SK-N-SH (cell line): ENCODE data around the gene MX1. TPM values are rescaled to one million over a fixed set of nuclear protein-coding genes. Genes with fewer than 3 reads are reported as not detected.
"Not testable (repeated sequence)": the region's sequence is repeated elsewhere in the genome, so short reads cannot be mapped to it uniquely, and the experiment has no call there.

Experiments
- CTCF ChIA-PET: fragments of 300-600, 350-600 bp; formaldehyde crosslinking; extraction: SDS; loops from one replicate; lab custom pipeline; 2021; lab: Yijun Ruan, JAX
- POLR2A ChIA-PET: fragments of 350-600 bp; sonication (Branson Sonifier 250); formaldehyde crosslinking; extraction: SDS; loops from one replicate; lab custom pipeline; 2020; ENCODE audit warnings: antibody characterized with exemption, inconsistent platforms; lab: Yijun Ruan, JAX
- DNase-seq: peaks from one replicate; pipeline ENCODE4 v3.0.0; 2012
- H2AFZ ChIP-seq: fragments of 200-600 bp; sonication (generic); 2 replicates; pipeline ENCODE4 v1.8.1; 2016; ENCODE audit warnings: antibody characterized with exemption, mild to moderate bottlenecking, low read depth
- H3F3A ChIP-seq: fragments of 200-600 bp; sonication (generic); replicated peaks from 2 replicates; pipeline ENCODE3; 2016; ENCODE audit warnings: antibody characterized with exemption, mild to moderate bottlenecking; ENCODE audit not compliant: insufficient read depth
- H3K27ac ChIP-seq, 2 experiments: fragments of 200-500 bp in 1 of 2; fragments of 200-600 bp in 1 of 2; sonication (Bioruptor generic) in 1 of 2; sonication (generic), shearing (Covaris generic) in 1 of 2; 2 replicates each; pipeline versions ENCODE4 v1.5.1 to v1.6.1; 2014 to 2016; ENCODE audit warnings: low read depth in 2 of 2, inconsistent platforms in 1 of 2, low read length in 1 of 2, mild to moderate bottlenecking in 1 of 2, mixed read lengths in 1 of 2
- H3K27me3 ChIP-seq: fragments of 200-600 bp; sonication (generic), shearing (Covaris generic); 2 replicates; pipeline ENCODE4 v1.6.1; 2016; ENCODE audit warnings: mixed run types; ENCODE audit not compliant: insufficient read depth
- H3K36me3 ChIP-seq, 2 experiments: fragments of 200-500 bp in 1 of 2; fragments of 200-600 bp in 1 of 2; sonication (Bioruptor generic) in 1 of 2; sonication (generic) in 1 of 2; replicated peaks in 1 of 2; 2 replicates each; pipeline versions ENCODE3 to v1.5.1; 2014 to 2016; ENCODE audit warnings: low read length in 1 of 2, mild to moderate bottlenecking in 1 of 2; ENCODE audit not compliant: insufficient read depth in 2 of 2, control insufficient read depth in 1 of 2
- H3K4me1 ChIP-seq, 2 experiments: fragments of 200-500 bp in 1 of 2; fragments of 200-600 bp in 1 of 2; sonication (Bioruptor generic) in 1 of 2; sonication (generic), shearing (Covaris generic) in 1 of 2; 2 replicates each; pipeline versions ENCODE4 v1.5.1 to v1.6.1; 2014 to 2016; ENCODE audit warnings: low read depth in 1 of 2, low read length in 1 of 2, mixed run types in 1 of 2; ENCODE audit not compliant: insufficient read depth in 2 of 2, control insufficient read depth in 1 of 2
- H3K4me2 ChIP-seq: fragments of 200-600 bp; sonication (generic), shearing (Covaris generic); 2 replicates; pipeline ENCODE4 v1.6.1; 2017; ENCODE audit warnings: mixed run types
- H3K4me3 ChIP-seq, 2 experiments: fragments of 200-500 bp in 1 of 2; fragments of 200-600 bp in 1 of 2; sonication (Bioruptor generic) in 1 of 2; sonication (generic), shearing (Covaris generic) in 1 of 2; 2 replicates each; pipeline versions ENCODE4 v1.5.1 to v1.8.1; 2014 to 2016; ENCODE audit warnings: low read depth in 2 of 2, inconsistent platforms in 1 of 2, low read length in 1 of 2, mild to moderate bottlenecking in 1 of 2, mixed read lengths in 1 of 2, moderate library complexity in 1 of 2
- H3K79me2 ChIP-seq: fragments of 200-600 bp; sonication (generic); 2 replicates; pipeline ENCODE4 v1.8.1; 2017; ENCODE audit warnings: mild to moderate bottlenecking; ENCODE audit not compliant: insufficient read depth
- H3K9ac ChIP-seq: fragments of 200-600 bp; sonication (generic); 2 replicates; pipeline ENCODE4 v1.6.1; 2017; ENCODE audit warnings: mixed run types
- H3K9me2 ChIP-seq: fragments of 200-600 bp; sonication (generic); 2 replicates; pipeline ENCODE4 v1.6.1; 2017; ENCODE audit warnings: mixed run types
- H3K9me3 ChIP-seq: fragments of 200-600 bp; sonication (generic); 2 replicates; pipeline ENCODE4 v1.6.1; 2017; ENCODE audit warnings: mixed run types, mild to moderate bottlenecking, moderate library complexity
- H4K20me1 ChIP-seq: fragments of 200-600 bp; sonication (generic); 2 replicates; pipeline ENCODE4 v1.6.1; 2017; ENCODE audit warnings: mild to moderate bottlenecking, mixed run types; ENCODE audit not compliant: insufficient read depth
- EP300 ChIP-seq, 2 experiments: IDR thresholded peaks; 2 replicates each; pipeline versions ENCODE4 v1.4.0 to v1.6.1; 2012; ENCODE audit warnings: borderline replicate concordance in 1 of 2, low read depth in 1 of 2, low read length in 1 of 2
- EZH2phosphoT487 ChIP-seq: fragments of 200-600 bp; sonication (generic); IDR thresholded peaks from 2 replicates; pipeline ENCODE4 v1.6.1; 2017; ENCODE audit warnings: low read depth, mixed run types, mild to moderate bottlenecking, antibody characterized with exemption, moderate library complexity, borderline replicate concordance
- FOXJ3 ChIP-seq: sonication (generic); formaldehyde crosslinking; IDR thresholded peaks from 2 replicates; pipeline ENCODE4 v1.5.1; 2020; ENCODE audit warnings: mild to moderate bottlenecking, missing genetic modification reagents
- IRF3 ChIP-seq: fragments of 150-350 bp; IDR thresholded peaks from 2 replicates; pipeline ENCODE4 v1.6.1; 2016; ENCODE audit warnings: mild to moderate bottlenecking, low read depth, low read length
- MXI1 ChIP-seq: IDR thresholded peaks from 2 replicates; pipeline ENCODE4 v1.6.1; 2012; ENCODE audit warnings: mild to moderate bottlenecking, low read depth, low read length, improper control_type of control experiment
- POLR2AphosphoS5 ChIP-seq: IDR thresholded peaks from 2 replicates; pipeline ENCODE4 v1.6.1; 2012; ENCODE audit warnings: low read depth, low read length
- TAF1 ChIP-seq: IDR thresholded peaks from 2 replicates; pipeline ENCODE4 v1.6.1; 2012; ENCODE audit warnings: low read depth, mild to moderate bottlenecking, low read length, moderate library complexity, borderline replicate concordance
- USF1 ChIP-seq: IDR thresholded peaks from 2 replicates; pipeline ENCODE4 v1.4.0; 2012; ENCODE audit warnings: low read depth, borderline replicate concordance
- USF2 ChIP-seq: fragments of 150-350 bp; IDR thresholded peaks from 2 replicates; pipeline ENCODE4 v1.6.1; 2017; ENCODE audit warnings: antibody characterized with exemption, low read length, low read depth, borderline replicate concordance
- ZBTB33 ChIP-seq: IDR thresholded peaks from 2 replicates; pipeline ENCODE4 v1.4.0; 2012; ENCODE audit warnings: low read depth, borderline replicate concordance
- WGBS: methylation state at CpG from one replicate; pipeline ENCODE4 v1.1.6; 2017; ENCODE audit warnings: low lambda C conversion rate; 5-methylcytosine and 5-hydroxymethylcytosine counted together
- polyA plus RNA-seq, 3 experiments: library from polyadenylated mRNA; depleted of rRNA; stranded (reverse); fragments of >200 nt; gene quantifications; 2 replicates each; pipeline ENCODE4 v1.2.3, GENCODE V29; 2012

MX1 gene
- polyA plus RNA-seq, 1 of the 3 experiments (the other 2 are of a cell fraction), result 1.9 TPM

DNA sequence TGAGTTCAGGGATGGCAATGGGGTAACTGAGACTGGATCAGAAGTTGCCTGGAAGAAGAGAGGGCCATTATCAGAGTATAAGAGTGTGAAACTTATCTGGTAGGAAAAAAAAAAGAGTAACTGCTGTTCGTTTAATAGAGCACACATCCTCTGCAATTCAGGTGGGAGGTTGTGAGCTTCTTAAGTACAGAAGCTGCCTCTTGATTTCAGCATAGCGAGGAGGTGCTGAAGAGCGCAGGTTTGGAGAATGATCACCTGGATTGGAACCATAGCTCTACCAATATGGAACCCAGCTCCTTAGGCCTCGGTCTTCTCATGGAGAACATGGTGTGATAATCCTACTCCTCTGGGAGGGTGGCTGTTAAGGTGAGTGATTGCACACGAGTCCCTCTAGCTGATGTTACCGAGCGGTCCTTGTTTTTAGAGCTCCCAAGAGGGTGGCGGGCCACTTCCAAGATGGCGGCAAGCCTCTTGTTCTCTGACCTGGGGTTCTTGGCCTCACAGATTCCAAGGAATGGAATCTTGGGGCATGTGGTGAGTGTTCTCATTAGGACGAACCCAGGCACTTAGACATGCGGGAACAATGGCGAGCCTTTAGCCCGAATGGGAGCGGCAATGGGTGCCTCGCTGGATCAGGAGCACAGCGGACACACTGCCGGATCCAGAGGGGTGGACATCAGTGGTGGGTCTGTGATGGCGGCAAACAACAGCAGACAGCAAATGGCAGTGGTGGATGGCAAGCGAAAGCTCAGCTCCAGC lies 3.3 kb upstream of the MX1 start:
- TF ChIP-seq POLR2AphosphoS5, result no peak
- TF ChIP-seq IRF3, result no peak
- 96% methylated on average over 19 of the region's 19 CpGs for WGBS
- peaks cover 0 to 2% of the 10 kb centered on the region in 2 experiments; a peak in 1 of 4 replicates for H3K4me1 ChIP-seq
- no peaks in the 10 kb centered on the region for H3K36me3 ChIP-seq
- no peak overlapping the region for H3K4me2 ChIP-seq
- no peak overlapping the region for H2AFZ ChIP-seq
- no peak overlapping the region for H3K9ac ChIP-seq
- no peak for DNase-seq
- no peaks in the 10 kb centered on the region for H4K20me1 ChIP-seq
- H3K27me3 ChIP-seq, result 0 out of 2 replicates have a peak, but pooled peaks cover 3% of the 10 kb centered on the region
- no peak overlapping the region for H3K4me3 ChIP-seq
- CTCF ChIA-PET, result interaction anchor here (1.3 kb wide), 1 partner anchor 139 kb away, joined by 5 read pairs; no protein-coding TSS in a partner anchor
- POLR2A ChIA-PET, result no interaction called here
- H3K79me2 ChIP-seq, result no peaks in the 10 kb centered on the region
- peaks cover 4% of the 10 kb centered on the region for H3F3A ChIP-seq
- H3K27ac ChIP-seq, result no peak overlapping the region
- H3K9me2 ChIP-seq, result no peaks in the 10 kb centered on the region
- H3K9me3 ChIP-seq, result no peaks in the 10 kb centered on the region

DNA sequence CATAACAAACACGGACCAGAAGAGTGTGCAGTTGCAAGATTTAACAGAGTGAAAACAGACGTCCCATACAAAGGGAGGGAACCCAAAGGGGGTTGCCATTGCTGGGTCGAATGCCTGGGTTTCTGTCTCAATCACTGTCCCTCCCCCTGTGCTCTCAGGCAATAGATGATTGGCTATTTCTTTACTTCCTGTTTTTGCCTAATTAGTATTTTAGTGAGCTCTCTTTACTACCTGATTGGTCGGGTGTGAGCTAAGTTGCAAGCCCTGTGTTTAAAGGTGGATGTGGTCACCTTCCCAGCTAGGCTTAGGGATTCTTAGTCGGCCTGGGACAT lies 2.8 kb upstream of the MX1 start:
- H3K9ac ChIP-seq, H3K27me3 ChIP-seq, H3K79me2 ChIP-seq, H3K27ac ChIP-seq, H3K9me3 ChIP-seq, H3K4me2 ChIP-seq, H2AFZ ChIP-seq, H3K4me1 ChIP-seq, POLR2A ChIA-PET, H3K36me3 ChIP-seq, H3K9me2 ChIP-seq, H4K20me1 ChIP-seq, DNase-seq, H3K4me3 ChIP-seq, H3F3A ChIP-seq: not testable (repeated sequence)
- 83% methylated on average over 5 of the region's 5 CpGs for WGBS
- CTCF ChIA-PET, result interaction anchor here (1.3 kb wide), 1 partner anchor 140 kb away, joined by 5 read pairs; no protein-coding TSS in a partner anchor

DNA sequence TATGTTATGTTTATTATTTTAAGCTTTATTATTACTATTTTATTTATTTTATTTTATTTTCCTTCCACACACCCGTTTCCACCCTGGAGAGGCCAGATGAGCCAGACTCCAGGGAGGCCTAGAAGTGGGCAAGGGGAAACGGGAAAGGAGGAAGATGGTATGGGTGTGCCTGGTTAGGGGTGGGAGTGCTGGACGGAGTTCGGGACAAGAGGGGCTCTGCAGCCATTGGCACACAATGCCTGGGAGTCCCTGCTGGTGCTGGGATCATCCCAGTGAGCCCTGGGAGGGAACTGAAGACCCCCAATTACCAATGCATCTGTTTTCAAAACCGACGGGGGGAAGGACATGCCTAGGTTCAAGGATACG lies 468 bp upstream of the MX1 start:
- Histone ChIP-seq H3K4me2 (peak overlapping the region; percentile 79; the same call in 1 of the 2 replicates), H3K27ac (no peak overlapping the region), H3K9ac (no peak overlapping the region), H3F3A (no peaks in the 10 kb centered on the region), H4K20me1 (no peaks in the 10 kb centered on the region), H3K36me3 (no peaks in the 10 kb centered on the region), H3K9me2 (no peaks in the 10 kb centered on the region), H3K4me3 (no peak overlapping the region; a peak in 2 of 4 replicates), H3K4me1 (no peaks in the 10 kb centered on the region; a peak in 1 of 4 replicates), H2AFZ (no peak overlapping the region), H3K27me3 (0 out of 2 replicates have a peak, but pooled peaks cover 12% of the 10 kb centered on the region), H3K79me2 (no peaks in the 10 kb centered on the region), H3K9me3 (no peaks in the 10 kb centered on the region)
- ChIA-PET POLR2A (no interaction called here), CTCF (no interaction called here)
- 89% methylated on average over 4 of the region's 7 CpGs for WGBS
- no peak for DNase-seq
- TF ChIP-seq EP300 (IDR thresholded peaks at IDR 0.05; ENCODE audit: borderline replicate concordance in 1 of 2, low read depth in 1 of 2, low read length in 1 of 2) (no peak), USF1 (no peak), ZBTB33 (no peak), TAF1 (no peak), MXI1 (no peak), POLR2AphosphoS5 (no peak), EZH2phosphoT487 (no peak), FOXJ3 (no peak), USF2 (no peak)
